HPDE6-E6E7 (cell line): ENCODE measurements around the gene UBE2U.

Source experiments
- DNase-seq: peaks from one replicate; pipeline ENCODE4 v3.0.0; 2011; ENCODE audit warnings: missing footprints; ENCODE audit errors: extremely low spot score

UBE2U gene

GRCh38 chr1:64293820-64294219 lies 90.4 kb downstream of the UBE2U start:
- DNase-seq, result no peak

DNA sequence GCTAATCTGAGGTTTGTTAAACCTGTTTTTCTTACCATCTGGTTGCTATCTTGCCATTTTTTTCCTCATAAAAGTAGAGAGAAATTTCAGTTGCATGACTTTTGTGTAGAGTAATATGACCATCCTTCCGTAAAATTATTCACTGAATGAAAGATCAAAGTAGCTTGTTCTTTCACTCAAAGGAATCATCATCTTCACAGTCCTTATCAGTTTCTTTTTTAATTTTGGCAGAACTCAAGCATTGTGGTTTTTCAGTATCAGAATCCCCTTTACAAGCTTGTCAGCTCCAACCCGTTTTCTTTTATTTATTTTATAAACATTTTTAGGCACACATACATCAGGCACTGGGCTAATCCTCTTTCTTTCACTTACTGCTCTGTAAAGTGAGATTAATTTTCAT lies 91.7 kb downstream of the UBE2U start:
- DNase-seq, result no peak

- no peak for DNase-seq
Measured at GRCh38 chr1:64295561-64295960, 92.1 kb downstream of the UBE2U start.

- DNase-seq, result no peak
Measured at GRCh38 chr1:64296459-64296858, 93.0 kb downstream of the UBE2U start.

DNA sequence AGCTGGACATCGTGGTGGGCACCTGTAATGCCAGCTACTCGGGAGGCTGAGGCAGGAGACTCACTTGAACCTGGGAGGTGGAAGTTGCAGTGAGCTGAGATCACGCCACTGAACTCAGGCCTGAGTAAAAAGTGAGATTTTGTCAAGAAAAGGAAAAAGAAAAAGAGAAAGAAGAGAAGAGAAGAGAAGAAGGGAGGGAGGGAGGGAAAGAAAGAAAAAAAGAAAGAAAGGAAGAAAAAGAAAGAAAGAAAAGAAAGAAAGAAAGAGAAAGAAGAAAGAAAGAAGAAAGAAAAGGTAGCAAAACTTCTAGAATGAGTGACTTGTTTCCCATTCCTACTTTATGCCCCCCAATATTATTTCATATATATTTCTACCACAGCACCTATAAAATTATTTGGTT lies 98.8 kb downstream of the UBE2U start:
- DNase-seq, result no peak

GRCh38 chr1:64302971-64303370 lies 99.5 kb downstream of the UBE2U start:
- DNase-seq, result no peak

GRCh38 chr1:64304823-64305222 lies 101.4 kb downstream of the UBE2U start:
- DNase-seq, result no peak

GRCh38 chr1:64308866-64309265 lies 105.4 kb downstream of the UBE2U start:
- peak; percentile 51 for DNase-seq

- DNase-seq, result no peak
Measured at GRCh38 chr1:64309431-64309831, 106.0 kb downstream of the UBE2U start.

GRCh38 chr1:64310760-64311159 lies 107.3 kb downstream of the UBE2U start:
- no peak for DNase-seq

DNA sequence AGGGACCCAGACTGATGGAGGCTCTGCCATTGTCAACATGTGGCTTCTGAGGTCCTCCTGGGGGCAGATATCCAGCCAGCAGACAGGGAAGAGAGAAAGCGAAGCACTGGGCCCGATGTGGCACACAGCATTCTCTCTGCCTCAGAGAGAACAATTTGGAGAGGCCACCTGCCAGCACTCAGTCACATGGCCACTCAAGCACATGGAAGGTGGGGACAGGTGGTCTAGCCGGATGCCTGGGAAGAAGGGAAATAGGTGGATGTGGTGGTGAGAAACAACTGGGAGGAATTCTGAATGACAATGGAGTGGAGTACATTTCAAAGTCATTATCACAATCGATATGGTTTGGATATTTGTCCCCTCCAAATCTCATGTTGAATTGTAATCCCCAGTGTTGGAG lies 109.0 kb downstream of the UBE2U start:
- DNase-seq, result no peak

- DNase-seq, result no peak
Measured at GRCh38 chr1:64315402-64315801, 112.0 kb downstream of the UBE2U start.
